Dendritic cell treated with granulocyte-macrophage colony-stimulating factor and Interleukin-4, amounts not matched to agents 40 ng/mL and 50 ng/mL, for 4 days (primary cell): Measurements from ENCODE around the gene FSD1.

Source experiments
- H3K27ac Mint-ChIP-seq: one replicate; pipeline ENCODE4 v1.8.0; 2022; ENCODE audit warnings: mild to moderate bottlenecking, mixed read lengths
- H3K27me3 Mint-ChIP-seq: one replicate; pipeline ENCODE4 v1.8.0; 2022; ENCODE audit warnings: mild to moderate bottlenecking, mixed read lengths
- H3K36me3 Mint-ChIP-seq: one replicate; pipeline ENCODE4 v1.8.0; 2022; ENCODE audit warnings: low read depth, mixed read lengths
- H3K4me1 Mint-ChIP-seq: one replicate; pipeline ENCODE4 v1.8.0; 2022; ENCODE audit warnings: low read depth, mixed read lengths
- H3K4me3 Mint-ChIP-seq: one replicate; pipeline ENCODE4 v1.8.0; 2022; ENCODE audit warnings: mild to moderate bottlenecking, moderate library complexity, mixed read lengths
- H3K9me3 Mint-ChIP-seq: one replicate; pipeline ENCODE4 v1.8.0; 2022; ENCODE audit warnings: mixed read lengths
- intact Hi-C: fragments of 100-400 bp; cut with micrococcal nuclease; formaldehyde crosslinking; loops from one replicate; pipeline ENCODE4 v1.15.0; 2022

The FSD1 gene

GRCh38 chr19:4372165-4373012 lies 68.0 kb downstream of the FSD1 start:
- H3K4me1 Mint-ChIP-seq, result peaks cover 99% of the 10 kb centered on the region
- H3K36me3 Mint-ChIP-seq, result peaks cover 61% of the 10 kb centered on the region
- intact Hi-C loops, result no loop called here
- no peaks in the 10 kb centered on the region for H3K27me3 Mint-ChIP-seq
- H3K27ac Mint-ChIP-seq, result peak overlapping the region; percentile 91
- H3K9me3 Mint-ChIP-seq, result no peaks in the 10 kb centered on the region
- H3K4me3 Mint-ChIP-seq, result no peak overlapping the region

GRCh38 chr19:4373013-4373367 lies 68.6 kb downstream of the FSD1 start:
- intact Hi-C loops, result no loop called here
- Mint-ChIP-seq H3K27ac (peak overlapping the region; percentile 91), H3K4me1 (peaks cover 99% of the 10 kb centered on the region), H3K4me3 (no peak overlapping the region), H3K27me3 (no peaks in the 10 kb centered on the region), H3K9me3 (no peaks in the 10 kb centered on the region), H3K36me3 (peaks cover 61% of the 10 kb centered on the region)
